ENCODE measurements around the gene PECR.

The PECR gene

GRCh38 chr2:216051350-216051749 is 30.3 kb downstream of the PECR start:
- Histone ChIP-seq H3K4me3 (ENCODE audit: low read depth, low read length) (no peak overlapping the region), H3K4me1 (ENCODE audit: control insufficient read depth, insufficient read depth, low read length) (no peaks in the 10 kb centered on the region), H3K9me3 (ENCODE audit: control insufficient read depth, insufficient read depth, low read depth, low read length) (no peaks in the 10 kb centered on the region), H3K27ac (ENCODE audit: extremely low read depth, low read depth, low read length) (no peak overlapping the region), H3K36me3 (ENCODE audit: control insufficient read depth in 2 of 2, insufficient read depth in 1 of 2, low read length in 2 of 2) (peaks cover 26 to 29% of the 10 kb centered on the region in 2 experiments)
- TF ChIP-seq SP2 (tag by site-specific recombination; IDR thresholded peaks at IDR 0.05) (no peak), MEIS1 (CRISPR knock-in tag; IDR thresholded peaks at IDR 0.05; ENCODE audit: borderline replicate concordance) (no peak), GLIS1 (tag by site-specific recombination; IDR thresholded peaks at IDR 0.05) (no peak), ZNF324 (tag by site-specific recombination; IDR thresholded peaks at IDR 0.05) (no peak), ZNF274 (IDR thresholded peaks at IDR 0.05; ENCODE audit: low read length) (no peak), ZNF274 (tag by site-specific recombination; IDR thresholded peaks at IDR 0.05; ENCODE audit: borderline replicate concordance) (no peak), ZNF529 (tag by site-specific recombination; IDR thresholded peaks at IDR 0.05; ENCODE audit: insufficient replicate concordance) (no peak), ZNF621 (tag by site-specific recombination; IDR thresholded peaks at IDR 0.05) (no peak), ZNF558 (tag by site-specific recombination; IDR thresholded peaks at IDR 0.05) (no peak), ZNF175 (tag by site-specific recombination; IDR thresholded peaks at IDR 0.05) (no peak), ZNF18 (tag by site-specific recombination; IDR thresholded peaks at IDR 0.05) (no peak), ZNF707 (tag by site-specific recombination; IDR thresholded peaks at IDR 0.05) (no peak), HOXC10 (CRISPR knock-in tag; IDR thresholded peaks at IDR 0.05) (no peak), ZNF157 (tag by site-specific recombination; IDR thresholded peaks at IDR 0.05) (no peak)
- TF ChIP-seq, protein P1, sequence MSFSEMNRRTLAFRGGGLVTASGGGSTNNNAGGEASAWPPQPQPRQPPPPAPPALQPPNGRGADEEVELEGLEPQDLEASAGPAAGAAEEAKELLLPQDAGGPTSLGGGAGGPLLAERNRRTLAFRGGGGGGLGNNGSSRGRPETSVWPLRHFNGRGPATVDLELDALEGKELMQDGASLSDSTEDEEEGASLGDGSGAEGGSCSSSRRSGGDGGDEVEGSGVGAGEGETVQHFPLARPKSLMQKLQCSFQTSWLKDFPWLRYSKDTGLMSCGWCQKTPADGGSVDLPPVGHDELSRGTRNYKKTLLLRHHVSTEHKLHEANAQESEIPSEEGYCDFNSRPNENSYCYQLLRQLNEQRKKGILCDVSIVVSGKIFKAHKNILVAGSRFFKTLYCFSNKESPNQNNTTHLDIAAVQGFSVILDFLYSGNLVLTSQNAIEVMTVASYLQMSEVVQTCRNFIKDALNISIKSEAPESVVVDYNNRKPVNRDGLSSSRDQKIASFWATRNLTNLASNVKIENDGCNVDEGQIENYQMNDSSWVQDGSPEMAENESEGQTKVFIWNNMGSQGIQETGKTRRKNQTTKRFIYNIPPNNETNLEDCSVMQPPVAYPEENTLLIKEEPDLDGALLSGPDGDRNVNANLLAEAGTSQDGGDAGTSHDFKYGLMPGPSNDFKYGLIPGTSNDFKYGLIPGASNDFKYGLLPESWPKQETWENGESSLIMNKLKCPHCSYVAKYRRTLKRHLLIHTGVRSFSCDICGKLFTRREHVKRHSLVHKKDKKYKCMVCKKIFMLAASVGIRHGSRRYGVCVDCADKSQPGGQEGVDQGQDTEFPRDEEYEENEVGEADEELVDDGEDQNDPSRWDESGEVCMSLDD (tag by site-specific recombination; IDR thresholded peaks at IDR 0.05): no peak
- TF ChIP-seq, protein P2, sequence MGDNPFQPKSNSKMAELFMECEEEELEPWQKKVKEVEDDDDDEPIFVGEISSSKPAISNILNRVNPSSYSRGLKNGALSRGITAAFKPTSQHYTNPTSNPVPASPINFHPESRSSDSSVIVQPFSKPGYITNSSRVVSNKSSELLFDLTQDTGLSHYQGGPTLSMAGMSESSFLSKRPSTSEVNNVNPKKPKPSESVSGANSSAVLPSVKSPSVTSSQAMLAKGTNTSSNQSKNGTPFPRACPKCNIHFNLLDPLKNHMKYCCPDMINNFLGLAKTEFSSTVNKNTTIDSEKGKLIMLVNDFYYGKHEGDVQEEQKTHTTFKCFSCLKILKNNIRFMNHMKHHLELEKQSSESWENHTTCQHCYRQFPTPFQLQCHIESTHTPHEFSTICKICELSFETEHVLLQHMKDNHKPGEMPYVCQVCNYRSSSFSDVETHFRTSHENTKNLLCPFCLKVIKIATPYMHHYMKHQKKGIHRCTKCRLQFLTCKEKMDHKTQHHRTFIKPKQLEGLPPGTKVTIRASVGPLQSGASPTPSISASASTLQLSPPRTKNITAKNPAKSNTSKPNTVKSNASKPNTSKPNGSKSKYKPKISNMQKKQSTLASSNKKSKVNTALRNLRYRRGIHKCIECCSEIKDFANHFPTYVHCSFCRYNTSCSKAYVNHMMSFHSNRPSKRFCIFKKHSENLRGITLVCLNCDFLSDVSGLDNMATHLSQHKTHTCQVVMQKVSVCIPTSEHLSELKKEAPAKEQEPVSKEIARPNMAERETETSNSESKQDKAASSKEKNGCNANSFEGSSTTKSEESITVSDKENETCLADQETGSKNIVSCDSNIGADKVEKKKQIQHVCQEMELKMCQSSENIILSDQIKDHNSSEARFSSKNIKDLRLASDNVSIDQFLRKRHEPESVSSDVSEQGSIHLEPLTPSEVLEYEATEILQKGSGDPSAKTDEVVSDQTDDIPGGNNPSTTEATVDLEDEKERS (tag by site-specific recombination; IDR thresholded peaks at IDR 0.05): no peak
- ChIA-PET POLR2A (interaction anchor here (0.6 kb wide), 1 partner anchor 68 kb away, joined by 3 read pairs; no protein-coding TSS in a partner anchor), CTCF (interaction anchor here (0.8 kb wide), 1 partner anchor 18 kb away, joined by 5 read pairs; no protein-coding TSS in a partner anchor)

- TF ChIP-seq OVOL3 (tag by site-specific recombination; IDR thresholded peaks at IDR 0.05): no peak
- TF ChIP-seq ZNF561 (tag by site-specific recombination; IDR thresholded peaks at IDR 0.05; ENCODE audit: borderline replicate concordance): no peak
- TF ChIP-seq ZNF785 (tag by site-specific recombination; IDR thresholded peaks at IDR 0.05): no peak
- no peak for TF ChIP-seq ZSCAN16 (tag by site-specific recombination; IDR thresholded peaks at IDR 0.05)
- CTCF ChIA-PET: interaction anchor here (2.5 kb wide), 1 partner anchor 16 kb away, joined by 12 read pairs; no protein-coding TSS in a partner anchor
Measured at GRCh38 chr2:216049452-216049851, 32.2 kb downstream of the PECR start.

More at GRCh38 chr2:216049452-216049851, 32.2 kb downstream of the PECR start:
- H3K4me3 ChIP-seq (ENCODE audit: low read depth, low read length): no peak overlapping the region
- H3K4me1 ChIP-seq (ENCODE audit: control insufficient read depth, insufficient read depth, low read length): no peaks in the 10 kb centered on the region
- H3K27ac ChIP-seq (ENCODE audit: extremely low read depth, low read depth, low read length): no peak overlapping the region
- no peaks in the 10 kb centered on the region for H3K9me3 ChIP-seq (ENCODE audit: control insufficient read depth, insufficient read depth, low read depth, low read length)
- peaks cover 27 to 31% of the 10 kb centered on the region in 2 experiments for H3K36me3 ChIP-seq (ENCODE audit: control insufficient read depth in 2 of 2, insufficient read depth in 1 of 2, low read length in 2 of 2)
- POLR2A ChIA-PET: interaction anchor here (1.2 kb wide), 1 partner anchor 449 kb away, joined by 3 read pairs; the partner anchor contains the start of gene RPL37A
